ENCODE measurements around the gene FDXACB1. TPM values are rescaled to one million over a fixed set of nuclear protein-coding genes. Genes with fewer than 3 reads are reported as not detected.

The FDXACB1 gene
- polyA plus RNA-seq, 4 donors, result 0.67 to 3.3 (median 1.6) TPM

DNA sequence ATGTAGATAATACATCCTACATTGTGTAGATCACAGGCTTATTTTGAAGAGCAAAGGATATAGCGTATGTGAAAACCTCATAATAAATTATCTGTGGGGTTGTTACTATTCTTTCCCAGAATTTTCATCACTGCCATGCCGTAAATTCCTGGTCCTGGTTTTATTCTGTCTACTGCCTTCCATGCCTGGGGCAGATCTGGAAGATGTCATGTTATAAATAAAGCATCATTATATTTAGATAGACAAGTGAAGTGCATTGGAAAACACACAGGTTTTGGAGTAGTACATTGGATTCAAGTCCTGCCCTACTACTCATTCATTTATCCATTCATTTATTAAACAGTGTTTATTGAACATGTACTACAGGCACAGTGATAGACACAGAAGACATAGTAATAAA, 41.9 kb upstream of the FDXACB1 start:
- FAIRE-seq, result no peak
- H3K27ac ChIP-seq (ENCODE audit: low read depth in 1 of 3, low read length in 2 of 3), result no peak overlapping the region

DNA sequence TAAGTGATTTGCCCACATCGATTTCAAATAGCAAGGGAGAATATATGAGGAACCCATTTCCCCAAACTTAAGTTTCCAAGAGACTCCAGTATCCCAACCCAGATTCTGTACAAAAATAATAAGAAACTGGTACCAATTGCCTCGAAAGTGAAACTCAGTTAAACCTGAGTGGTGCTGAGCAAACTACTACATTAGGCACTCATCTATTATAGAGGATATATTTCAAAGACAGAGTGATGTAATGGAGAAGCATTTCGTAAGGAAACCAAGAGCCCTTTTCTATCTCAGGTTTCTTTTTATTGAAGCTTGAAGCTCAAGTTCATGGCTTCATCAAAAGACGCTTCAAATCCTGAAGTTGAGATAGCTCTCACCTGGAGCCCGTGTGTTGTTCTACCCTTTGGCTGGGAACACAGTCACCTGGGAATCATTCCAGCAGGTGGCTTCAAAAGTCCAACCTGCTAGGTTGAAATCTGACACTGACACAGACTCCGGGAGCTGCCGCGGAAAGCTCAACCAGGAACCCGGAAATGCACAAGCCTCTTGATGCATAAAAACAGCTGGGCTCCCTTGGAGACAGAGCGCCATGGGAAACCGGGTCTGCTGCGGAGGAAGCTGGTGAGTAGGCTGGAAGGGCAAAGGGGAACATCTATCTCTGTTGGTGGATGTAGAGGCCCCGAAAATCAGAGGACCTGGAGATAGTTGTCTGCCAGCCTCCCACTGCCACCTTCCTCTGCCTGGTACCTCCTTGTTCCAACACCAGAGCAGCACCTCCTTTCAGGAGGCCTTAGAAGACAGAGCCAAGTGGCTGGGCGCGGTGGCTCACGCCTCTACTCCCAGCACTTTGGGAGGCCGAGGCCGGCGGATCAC, 39.7 kb upstream of the FDXACB1 start, which contains the start of gene C11orf52:
TSS of gene C11orf52 (plus strand) at position 524 of the 867 bp plus-strand sequence. CDS start at position 584, 60 bp downstream.
- H3K9me3 ChIP-seq (ENCODE audit: control insufficient read depth in 2 of 2, insufficient read depth in 1 of 2, low read depth in 1 of 2, low read length in 1 of 2), result no peaks in the 10 kb centered on the region
- 12 to 43% (median 35%) methylated on average over 19 of the region's 19 CpGs for WGBS, 3 donors
- peak; percentile 94 to 96 for DNase-seq
- H3K27ac ChIP-seq (ENCODE audit: low read depth in 1 of 3, low read length in 2 of 3), result peak within 1 kb of the TSS; percentile 89 to 91 (median 91)
- H3K27me3 ChIP-seq (ENCODE audit: control insufficient read depth in 3 of 3, insufficient read depth in 3 of 3, low read length in 3 of 3), result no peaks in the 10 kb centered on the region
- H3K4me1 ChIP-seq (ENCODE audit: control insufficient read depth in 3 of 3, insufficient read depth in 2 of 3, low read depth in 1 of 3, low read length in 2 of 3), result peaks cover 0 to 18% (median 0%) of the 10 kb centered on the region in 3 donors
- no peak for FAIRE-seq
- peak within 1 kb of the TSS in 2 of 3 donors; percentile 35 to 49 for H3K4me3 ChIP-seq (ENCODE audit: low read depth in 1 of 3, low read length in 3 of 3)
- no peaks in the 10 kb centered on the region for H3K36me3 ChIP-seq (ENCODE audit: control insufficient read depth in 3 of 3, insufficient read depth in 2 of 3, low read depth in 1 of 3, low read length in 3 of 3)

More for the DNA sequence above, 41.9 kb upstream of the FDXACB1 start:
- WGBS, 3 donors, result 76 to 91% (median 90%) methylated on average over 2 of the region's 2 CpGs
- Histone ChIP-seq H3K36me3 (ENCODE audit: control insufficient read depth in 3 of 3, insufficient read depth in 2 of 3, low read depth in 1 of 3, low read length in 3 of 3) (peaks cover 0 to 5% (median 0%) of the 10 kb centered on the region in 3 donors), H3K4me3 (ENCODE audit: low read depth in 1 of 3, low read length in 3 of 3) (no peak overlapping the region), H3K9me3 (ENCODE audit: control insufficient read depth in 2 of 2, insufficient read depth in 1 of 2, low read depth in 1 of 2, low read length in 1 of 2) (no peaks in the 10 kb centered on the region), H3K4me1 (ENCODE audit: control insufficient read depth in 3 of 3, insufficient read depth in 2 of 3, low read depth in 1 of 3, low read length in 2 of 3) (peaks cover 0 to 19% (median 2%) of the 10 kb centered on the region in 3 donors), H3K27me3 (ENCODE audit: control insufficient read depth in 3 of 3, insufficient read depth in 3 of 3, low read length in 3 of 3) (no peaks in the 10 kb centered on the region)
- no peak for DNase-seq

DNA sequence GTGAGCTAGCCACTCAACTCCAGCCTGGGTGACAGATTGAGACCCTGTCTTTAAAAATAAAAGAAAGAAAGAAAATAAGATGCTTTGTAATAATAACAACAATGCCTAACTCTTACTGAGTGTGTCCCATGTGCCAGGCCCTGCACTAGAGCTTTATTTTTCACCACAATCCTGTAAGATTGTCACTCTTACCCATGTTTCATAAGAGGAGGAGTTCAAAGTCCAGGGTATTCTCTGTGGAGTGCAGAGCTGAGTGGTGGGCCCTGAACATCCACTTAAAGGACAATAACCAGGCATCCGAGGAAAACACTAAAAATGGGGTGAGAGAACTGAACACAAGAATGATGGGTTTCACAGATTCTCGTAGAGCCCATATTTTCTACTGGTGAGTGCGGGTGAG, 38.8 kb upstream of the FDXACB1 start:
- FAIRE-seq (no peak), DNase-seq (peak in 1 of 2 donors; percentile 21)
- H3K36me3 ChIP-seq (ENCODE audit: control insufficient read depth in 3 of 3, insufficient read depth in 2 of 3, low read depth in 1 of 3, low read length in 3 of 3), result no peaks in the 10 kb centered on the region
- peaks cover 0 to 18% (median 0%) of the 10 kb centered on the region in 3 donors for H3K4me1 ChIP-seq (ENCODE audit: control insufficient read depth in 3 of 3, insufficient read depth in 2 of 3, low read depth in 1 of 3, low read length in 2 of 3)
- H3K4me3 ChIP-seq (ENCODE audit: low read depth in 1 of 3, low read length in 3 of 3), result no peak overlapping the region
- H3K9me3 ChIP-seq (ENCODE audit: control insufficient read depth in 2 of 2, insufficient read depth in 1 of 2, low read depth in 1 of 2, low read length in 1 of 2), result no peaks in the 10 kb centered on the region
- H3K27me3 ChIP-seq (ENCODE audit: control insufficient read depth in 3 of 3, insufficient read depth in 3 of 3, low read length in 3 of 3), result peaks cover 0 to 7% (median 0%) of the 10 kb centered on the region in 3 donors
- peak overlapping the region in 1 of 3 donors; percentile 91 for H3K27ac ChIP-seq (ENCODE audit: low read depth in 1 of 3, low read length in 2 of 3)
- WGBS, 3 donors, result 66 to 83% (median 78%) methylated on average over 3 of the region's 3 CpGs

DNA sequence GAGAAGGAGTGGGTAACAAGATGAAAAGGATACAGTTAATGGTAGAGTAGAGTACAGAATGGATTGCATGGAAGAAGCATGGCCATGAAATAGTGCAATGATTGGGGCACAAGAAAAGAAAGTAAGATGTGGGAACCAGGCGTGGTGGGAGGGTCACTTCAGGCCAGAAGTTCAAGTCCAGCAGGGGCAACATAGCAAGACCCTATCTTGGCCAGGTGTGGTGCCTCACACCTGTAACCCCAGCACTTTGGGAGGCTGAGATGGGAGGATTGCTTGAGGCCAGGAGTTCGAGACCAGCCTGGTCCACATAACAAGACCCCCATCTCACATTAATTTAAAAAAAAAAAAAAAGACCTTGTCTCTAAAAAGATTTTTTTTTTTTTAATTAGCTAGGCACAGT, 38.3 kb upstream of the FDXACB1 start:
- Histone ChIP-seq H3K27me3 (ENCODE audit: control insufficient read depth in 3 of 3, insufficient read depth in 3 of 3, low read length in 3 of 3) (peaks cover 0 to 8% (median 0%) of the 10 kb centered on the region in 3 donors), H3K4me3 (ENCODE audit: low read depth in 1 of 3, low read length in 3 of 3) (no peak overlapping the region), H3K9me3 (ENCODE audit: control insufficient read depth in 2 of 2, insufficient read depth in 1 of 2, low read depth in 1 of 2, low read length in 1 of 2) (no peaks in the 10 kb centered on the region), H3K27ac (ENCODE audit: low read depth in 1 of 3, low read length in 2 of 3) (peak overlapping the region in 1 of 3 donors; percentile 91), H3K4me1 (ENCODE audit: control insufficient read depth in 3 of 3, insufficient read depth in 2 of 3, low read depth in 1 of 3, low read length in 2 of 3) (peaks cover 0 to 19% (median 2%) of the 10 kb centered on the region in 3 donors), H3K36me3 (ENCODE audit: control insufficient read depth in 3 of 3, insufficient read depth in 2 of 3, low read depth in 1 of 3, low read length in 3 of 3) (no peaks in the 10 kb centered on the region)
- no peak for FAIRE-seq
- no peak for DNase-seq
- WGBS, 3 donors, result 70 to 90% (median 88%) methylated on average over 2 of the region's 2 CpGs

DNA sequence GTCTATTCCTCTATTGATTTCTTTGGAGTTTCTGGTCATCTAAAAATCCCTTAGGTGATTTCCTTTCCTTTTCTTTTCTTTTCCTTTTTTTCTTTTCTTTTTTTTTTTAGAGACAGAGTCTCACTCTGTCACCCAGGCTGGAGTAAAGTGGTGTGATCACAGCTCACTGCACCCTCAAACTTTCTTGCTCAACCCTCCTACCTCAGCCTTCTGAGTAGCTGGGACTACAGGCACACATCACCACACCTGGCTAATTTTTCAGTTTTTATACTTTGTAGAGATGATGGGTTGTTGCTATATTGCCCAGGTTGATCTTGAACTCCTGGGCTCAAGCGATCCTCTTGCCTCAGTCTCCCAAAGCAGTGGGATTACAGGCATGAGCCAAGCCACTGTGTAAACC, 37.8 kb upstream of the FDXACB1 start:
- Histone ChIP-seq H3K4me3 (ENCODE audit: low read depth in 1 of 3, low read length in 3 of 3) (no peak overlapping the region), H3K36me3 (ENCODE audit: control insufficient read depth in 3 of 3, insufficient read depth in 2 of 3, low read depth in 1 of 3, low read length in 3 of 3) (no peaks in the 10 kb centered on the region), H3K4me1 (ENCODE audit: control insufficient read depth in 3 of 3, insufficient read depth in 2 of 3, low read depth in 1 of 3, low read length in 2 of 3) (peaks cover 0 to 25% (median 2%) of the 10 kb centered on the region in 3 donors), H3K27ac (ENCODE audit: low read depth in 1 of 3, low read length in 2 of 3) (no peak overlapping the region), H3K27me3 (ENCODE audit: control insufficient read depth in 3 of 3, insufficient read depth in 3 of 3, low read length in 3 of 3) (peaks cover 0 to 13% (median 0%) of the 10 kb centered on the region in 3 donors), H3K9me3 (ENCODE audit: control insufficient read depth in 2 of 2, insufficient read depth in 1 of 2, low read depth in 1 of 2, low read length in 1 of 2) (no peaks in the 10 kb centered on the region)
- 93 to 97% (median 97%) methylated on average over 1 of the region's 1 CpG for WGBS, 3 donors
- no peak for FAIRE-seq
- no peak for DNase-seq

DNA sequence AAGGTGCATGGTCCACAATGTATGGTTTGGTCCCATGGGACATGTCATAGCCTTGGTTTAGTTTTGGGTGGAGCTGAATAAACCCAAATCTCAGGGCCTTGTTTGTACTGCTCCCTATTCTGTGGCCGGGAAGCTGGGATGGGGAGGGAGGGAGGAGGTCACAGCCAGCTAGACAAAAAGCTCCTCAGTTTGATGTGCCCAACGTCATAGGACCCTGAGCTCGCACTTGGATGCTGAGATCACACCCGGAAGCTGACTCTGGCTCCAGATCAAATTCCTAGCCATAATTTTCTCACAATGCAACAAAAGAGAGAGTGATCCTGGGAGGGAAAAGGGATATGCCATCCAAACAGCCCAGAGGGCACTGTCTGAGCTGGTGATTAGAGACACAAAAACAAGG, 35.0 kb upstream of the FDXACB1 start:
- WGBS, 3 donors, result 19 to 33% (median 26%) methylated on average over 4 of the region's 4 CpGs
- H3K4me3 ChIP-seq (ENCODE audit: low read depth in 1 of 3, low read length in 3 of 3), result no peak overlapping the region
- H3K27ac ChIP-seq (ENCODE audit: low read depth in 1 of 3, low read length in 2 of 3), result peak overlapping the region in 2 of 3 donors; percentile 42 to 76
- FAIRE-seq, result no peak
- peaks cover 0 to 30% (median 2%) of the 10 kb centered on the region in 3 donors for H3K4me1 ChIP-seq (ENCODE audit: control insufficient read depth in 3 of 3, insufficient read depth in 2 of 3, low read depth in 1 of 3, low read length in 2 of 3)
- peak in 1 of 2 donors; percentile 36 for DNase-seq
- H3K36me3 ChIP-seq (ENCODE audit: control insufficient read depth in 3 of 3, insufficient read depth in 2 of 3, low read depth in 1 of 3, low read length in 3 of 3), result no peaks in the 10 kb centered on the region
- no peaks in the 10 kb centered on the region for H3K9me3 ChIP-seq (ENCODE audit: control insufficient read depth in 2 of 2, insufficient read depth in 1 of 2, low read depth in 1 of 2, low read length in 1 of 2)
- H3K27me3 ChIP-seq (ENCODE audit: control insufficient read depth in 3 of 3, insufficient read depth in 3 of 3, low read length in 3 of 3), result peaks cover 0 to 16% (median 0%) of the 10 kb centered on the region in 3 donors

DNA sequence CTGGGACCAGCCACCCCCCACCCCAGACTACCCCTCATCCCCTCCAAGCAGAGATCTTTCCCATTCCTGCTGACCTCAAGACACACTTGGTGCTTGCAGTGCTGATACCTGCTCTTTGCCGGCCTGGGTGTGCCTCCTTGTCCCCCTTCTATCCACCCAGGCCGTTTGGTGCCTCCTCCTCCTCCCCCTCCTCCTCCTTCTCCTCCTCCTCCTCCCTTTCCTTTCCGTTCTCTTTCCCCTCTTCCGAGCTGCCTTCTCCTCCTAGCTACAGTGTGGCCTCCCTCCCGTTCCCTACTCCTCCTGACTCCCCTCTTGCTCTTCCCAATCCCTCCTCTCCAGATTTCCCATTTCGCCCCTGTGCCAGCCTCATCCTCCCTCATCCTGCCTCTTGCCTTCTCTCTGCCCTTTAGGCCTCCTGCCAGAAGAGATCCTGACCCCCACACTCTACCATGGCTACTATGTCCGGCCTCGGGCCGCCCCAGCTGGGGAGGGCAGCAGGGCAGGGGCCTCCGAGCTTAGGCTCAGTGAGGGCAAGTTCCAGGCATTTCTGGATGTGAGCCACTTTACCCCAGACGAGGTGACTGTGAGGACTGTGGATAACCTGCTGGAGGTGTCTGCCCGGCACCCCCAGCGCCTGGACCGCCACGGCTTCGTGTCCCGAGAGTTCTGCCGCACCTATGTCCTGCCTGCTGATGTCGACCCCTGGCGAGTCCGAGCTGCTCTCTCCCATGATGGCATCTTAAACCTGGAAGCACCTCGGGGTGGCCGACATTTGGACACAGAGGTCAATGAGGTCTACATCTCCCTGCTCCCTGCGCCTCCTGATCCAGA, 34.3 kb upstream of the FDXACB1 start:
- peak overlapping the region in 2 of 3 donors; percentile 42 to 76 for H3K27ac ChIP-seq (ENCODE audit: low read depth in 1 of 3, low read length in 2 of 3)
- no peak for DNase-seq
- WGBS, 3 donors, result 68 to 80% (median 80%) methylated on average over 24 of the region's 24 CpGs
- peaks cover 0 to 28% (median 2%) of the 10 kb centered on the region in 3 donors for H3K4me1 ChIP-seq (ENCODE audit: control insufficient read depth in 3 of 3, insufficient read depth in 2 of 3, low read depth in 1 of 3, low read length in 2 of 3)
- no peak for FAIRE-seq
- H3K36me3 ChIP-seq (ENCODE audit: control insufficient read depth in 3 of 3, insufficient read depth in 2 of 3, low read depth in 1 of 3, low read length in 3 of 3), result no peaks in the 10 kb centered on the region
- peak overlapping the region in 1 of 3 donors; percentile 28 for H3K4me3 ChIP-seq (ENCODE audit: low read depth in 1 of 3, low read length in 3 of 3)
- peaks cover 0 to 16% (median 0%) of the 10 kb centered on the region in 3 donors for H3K27me3 ChIP-seq (ENCODE audit: control insufficient read depth in 3 of 3, insufficient read depth in 3 of 3, low read length in 3 of 3)
- no peaks in the 10 kb centered on the region for H3K9me3 ChIP-seq (ENCODE audit: control insufficient read depth in 2 of 2, insufficient read depth in 1 of 2, low read depth in 1 of 2, low read length in 1 of 2)

DNA sequence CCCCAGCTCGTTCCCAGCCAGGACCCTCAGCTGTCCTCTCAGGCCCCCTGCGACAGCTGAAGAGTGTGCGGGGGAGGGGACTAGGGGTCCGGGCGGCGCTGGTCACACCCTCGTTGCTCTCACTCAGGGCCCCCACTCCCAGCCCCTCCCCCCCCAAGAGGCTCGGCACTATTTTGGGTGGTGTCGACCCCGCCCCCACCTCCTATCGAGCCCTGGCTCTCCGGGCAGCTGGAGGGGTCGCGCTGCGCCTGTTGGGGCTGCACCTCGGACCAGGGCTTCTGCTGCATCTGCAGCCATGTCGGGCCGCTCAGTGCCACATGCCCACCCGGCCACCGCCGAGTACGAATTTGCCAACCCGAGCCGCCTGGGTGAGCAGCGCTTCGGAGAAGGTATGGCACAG, 33.6 kb upstream of the FDXACB1 start, which contains the start of gene HSPB2:
TSS of gene HSPB2 (plus strand) at position 200 of the 400 bp plus-strand sequence. CDS start at position 296, 96 bp downstream.
- 18 to 48% (median 45%) methylated on average over 16 to 26 of the region's 26 CpGs for WGBS, 3 donors
- FAIRE-seq (no peak), DNase-seq (no peak)
- Histone ChIP-seq H3K4me1 (ENCODE audit: control insufficient read depth in 3 of 3, insufficient read depth in 2 of 3, low read depth in 1 of 3, low read length in 2 of 3) (peaks cover 0 to 21% (median 2%) of the 10 kb centered on the region in 3 donors), H3K36me3 (ENCODE audit: control insufficient read depth in 3 of 3, insufficient read depth in 2 of 3, low read depth in 1 of 3, low read length in 3 of 3) (no peaks in the 10 kb centered on the region), H3K27me3 (ENCODE audit: control insufficient read depth in 3 of 3, insufficient read depth in 3 of 3, low read length in 3 of 3) (peaks cover 0 to 16% (median 0%) of the 10 kb centered on the region in 3 donors), H3K27ac (ENCODE audit: low read depth in 1 of 3, low read length in 2 of 3) (peak within 1 kb of the TSS in 2 of 3 donors; percentile 64 to 76), H3K9me3 (ENCODE audit: control insufficient read depth in 2 of 2, insufficient read depth in 1 of 2, low read depth in 1 of 2, low read length in 1 of 2) (no peaks in the 10 kb centered on the region), H3K4me3 (ENCODE audit: low read depth in 1 of 3, low read length in 3 of 3) (peak within 1 kb of the TSS in 1 of 3 donors; percentile 28)

All from small intestine (tissue), 7 donors.